ENCODE data around the gene ARHGAP5.
"Not testable (repeated sequence)": the region's sequence is repeated elsewhere in the genome, so short reads cannot be mapped to it uniquely, and the experiment has no call there.

DNA sequence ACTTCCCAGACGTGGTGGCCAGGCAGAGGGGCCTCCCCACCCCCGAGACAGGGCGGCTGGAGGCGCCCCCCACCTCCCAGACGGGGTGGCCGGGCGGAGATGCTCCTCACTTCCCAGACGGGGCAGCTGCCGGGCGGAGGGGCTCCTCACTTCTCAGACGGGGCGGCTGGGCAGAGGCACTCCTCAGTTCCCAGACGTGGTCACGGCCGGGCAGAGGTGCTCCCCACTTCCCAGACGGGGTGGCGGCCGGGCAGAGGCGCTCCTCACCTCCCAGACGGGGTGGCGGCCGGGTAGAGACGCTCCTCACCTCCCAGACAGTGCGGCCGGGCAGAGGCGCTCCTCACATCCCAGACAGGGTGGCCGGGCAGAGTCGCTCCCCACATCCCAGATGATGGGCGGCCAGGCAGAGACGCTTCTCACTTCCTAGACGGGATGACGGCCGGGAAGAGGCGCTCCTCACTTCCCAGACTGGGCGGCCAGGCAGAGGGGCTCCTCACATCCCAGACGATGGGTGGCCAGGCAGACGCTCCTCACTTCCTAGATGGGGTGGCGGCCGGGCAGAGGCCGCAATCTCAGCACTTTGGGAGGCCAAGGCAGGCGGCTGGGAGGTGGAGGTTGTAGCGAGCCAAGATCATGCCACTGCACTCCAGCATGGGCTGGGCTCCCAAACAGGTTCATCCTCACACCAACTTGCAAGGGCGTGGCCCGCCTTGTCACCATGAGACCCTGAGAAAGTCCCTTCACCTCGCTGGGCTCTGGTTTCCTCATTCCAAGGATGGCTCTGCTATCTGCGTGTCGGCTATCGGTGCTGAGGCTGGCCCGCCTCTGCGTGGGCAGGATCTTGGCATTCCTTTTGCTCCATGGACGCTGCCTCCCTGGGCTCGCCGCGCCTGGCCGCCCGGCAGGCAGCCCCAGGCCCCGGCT is 50.9 kb downstream of the ARHGAP5 start:
- not testable (repeated sequence) for TF ChIP-seq POLR2A (IDR thresholded peaks at IDR 0.05)
- TF ChIP-seq, protein P1, sequence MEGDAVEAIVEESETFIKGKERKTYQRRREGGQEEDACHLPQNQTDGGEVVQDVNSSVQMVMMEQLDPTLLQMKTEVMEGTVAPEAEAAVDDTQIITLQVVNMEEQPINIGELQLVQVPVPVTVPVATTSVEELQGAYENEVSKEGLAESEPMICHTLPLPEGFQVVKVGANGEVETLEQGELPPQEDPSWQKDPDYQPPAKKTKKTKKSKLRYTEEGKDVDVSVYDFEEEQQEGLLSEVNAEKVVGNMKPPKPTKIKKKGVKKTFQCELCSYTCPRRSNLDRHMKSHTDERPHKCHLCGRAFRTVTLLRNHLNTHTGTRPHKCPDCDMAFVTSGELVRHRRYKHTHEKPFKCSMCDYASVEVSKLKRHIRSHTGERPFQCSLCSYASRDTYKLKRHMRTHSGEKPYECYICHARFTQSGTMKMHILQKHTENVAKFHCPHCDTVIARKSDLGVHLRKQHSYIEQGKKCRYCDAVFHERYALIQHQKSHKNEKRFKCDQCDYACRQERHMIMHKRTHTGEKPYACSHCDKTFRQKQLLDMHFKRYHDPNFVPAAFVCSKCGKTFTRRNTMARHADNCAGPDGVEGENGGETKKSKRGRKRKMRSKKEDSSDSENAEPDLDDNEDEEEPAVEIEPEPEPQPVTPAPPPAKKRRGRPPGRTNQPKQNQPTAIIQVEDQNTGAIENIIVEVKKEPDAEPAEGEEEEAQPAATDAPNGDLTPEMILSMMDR (IDR thresholded peaks at IDR 0.05): not testable (repeated sequence)
